Body of pancreas (tissue), 4 donors: ENCODE results near the gene KLHL7.

ENCODE experiments used
- POLR2A ChIP-seq, 3 donors: fragments of 450-650 bp; IDR thresholded peaks; one replicate each; pipeline ENCODE4 v1.6.1; 2016; ENCODE audit warnings: antibody characterized with exemption in 3 of 3, mild to moderate bottlenecking in 2 of 3
- TF ChIP-seq, protein P1 (sequence below), 7 experiments: fragments of 450-650 bp in 4 of 7; fragments of 200-600 bp in 3 of 7; sonication (generic) in 3 of 7; IDR thresholded peaks; one replicate each; pipeline ENCODE4 v1.5.1; 2016 to 2019; ENCODE audit warnings: antibody characterized with exemption in 7 of 7

DNA sequence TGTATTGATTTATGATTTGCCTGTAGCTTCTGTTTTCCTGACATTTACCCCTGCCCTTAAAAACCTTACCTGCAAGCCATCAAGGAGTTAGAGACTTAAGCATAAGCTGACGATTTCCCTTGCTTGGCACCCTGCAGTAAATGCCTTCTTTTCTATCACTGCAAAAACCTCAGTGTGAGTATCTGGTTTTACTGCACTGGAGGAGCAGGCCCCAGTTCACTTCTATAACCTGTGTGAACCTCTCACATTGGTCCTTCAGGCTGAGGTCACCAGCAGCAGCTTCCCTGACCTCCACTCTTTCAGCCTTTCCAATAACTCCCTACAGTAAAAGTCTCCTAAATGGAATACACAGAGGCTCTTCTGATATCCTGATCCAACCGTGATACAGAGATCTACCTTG lies 106.8 kb downstream of the KLHL7 start:
- TF ChIP-seq, protein P1, sequence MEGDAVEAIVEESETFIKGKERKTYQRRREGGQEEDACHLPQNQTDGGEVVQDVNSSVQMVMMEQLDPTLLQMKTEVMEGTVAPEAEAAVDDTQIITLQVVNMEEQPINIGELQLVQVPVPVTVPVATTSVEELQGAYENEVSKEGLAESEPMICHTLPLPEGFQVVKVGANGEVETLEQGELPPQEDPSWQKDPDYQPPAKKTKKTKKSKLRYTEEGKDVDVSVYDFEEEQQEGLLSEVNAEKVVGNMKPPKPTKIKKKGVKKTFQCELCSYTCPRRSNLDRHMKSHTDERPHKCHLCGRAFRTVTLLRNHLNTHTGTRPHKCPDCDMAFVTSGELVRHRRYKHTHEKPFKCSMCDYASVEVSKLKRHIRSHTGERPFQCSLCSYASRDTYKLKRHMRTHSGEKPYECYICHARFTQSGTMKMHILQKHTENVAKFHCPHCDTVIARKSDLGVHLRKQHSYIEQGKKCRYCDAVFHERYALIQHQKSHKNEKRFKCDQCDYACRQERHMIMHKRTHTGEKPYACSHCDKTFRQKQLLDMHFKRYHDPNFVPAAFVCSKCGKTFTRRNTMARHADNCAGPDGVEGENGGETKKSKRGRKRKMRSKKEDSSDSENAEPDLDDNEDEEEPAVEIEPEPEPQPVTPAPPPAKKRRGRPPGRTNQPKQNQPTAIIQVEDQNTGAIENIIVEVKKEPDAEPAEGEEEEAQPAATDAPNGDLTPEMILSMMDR (IDR thresholded peaks at IDR 0.05) = no peak
- TF ChIP-seq POLR2A (IDR thresholded peaks at IDR 0.05) = no peak
